Suprapubic skin (tissue), 4 donors: ENCODE measurements around the gene CFAP68. TPM values are rescaled to one million over a fixed set of nuclear protein-coding genes. Genes with fewer than 3 reads are reported as not detected.

Source experiments
- DNase-seq, 2 donors: peaks; one replicate each; pipeline ENCODE4 v3.0.0-alpha.2; 2019; ENCODE audit warnings: low spot score in 2 of 2
- H3K27ac ChIP-seq: fragments of 200-600 bp; sonication (generic); one replicate; pipeline ENCODE4 v1.5.1; 2019
- H3K27me3 ChIP-seq: fragments of 200-600 bp; sonication (generic); one replicate; pipeline ENCODE4 v1.5.1; 2019
- H3K36me3 ChIP-seq: fragments of 200-600 bp; sonication (generic); one replicate; pipeline ENCODE4 v1.5.1; 2019
- H3K4me1 ChIP-seq: fragments of 200-600 bp; sonication (generic); one replicate; pipeline ENCODE4 v1.5.1; 2019
- H3K4me3 ChIP-seq: fragments of 200-600 bp; sonication (generic); one replicate; pipeline ENCODE4 v1.5.1; 2019; ENCODE audit warnings: mild to moderate bottlenecking
- H3K9me3 ChIP-seq: fragments of 200-600 bp; sonication (generic); one replicate; pipeline ENCODE4 v1.5.1; 2019
- CTCF ChIP-seq, 2 donors: fragments of 200-600 bp in 1 of 2; fragments of 450-650 bp in 1 of 2; sonication (generic) in 1 of 2; IDR thresholded peaks; one replicate each; pipeline ENCODE4 v1.5.1; 2016 to 2019; ENCODE audit warnings: antibody characterized with exemption in 2 of 2, mild to moderate bottlenecking in 1 of 2, moderate library complexity in 1 of 2
- EP300 ChIP-seq: sonication (generic); formaldehyde crosslinking; IDR thresholded peaks from one replicate; pipeline ENCODE4 v1.6.1; 2017; ENCODE audit warnings: antibody characterized with exemption
- POLR2A ChIP-seq, 2 donors: fragments of 450-650 bp; IDR thresholded peaks; one replicate each; pipeline ENCODE4 v1.6.1; 2017; ENCODE audit warnings: antibody characterized with exemption in 2 of 2, mild to moderate bottlenecking in 2 of 2, moderate library complexity in 2 of 2
- POLR2AphosphoS5 ChIP-seq, 3 donors: sonication (generic); formaldehyde crosslinking; IDR thresholded peaks; one replicate each; pipeline ENCODE4 v1.6.1; 2017; ENCODE audit warnings: antibody characterized with exemption in 3 of 3
- WGBS: methylation state at CpG from one replicate; pipeline ENCODE4 v1.1.5; 2018; 5-methylcytosine and 5-hydroxymethylcytosine counted together
- total RNA-seq, 4 donors: library from RNA; depleted of rRNA; stranded (reverse); fragments of >200 nt; gene quantifications; one replicate each; pipeline ENCODE4 v1.1.0, GENCODE V29; 2016

CFAP68 gene
- total RNA-seq, 4 donors from 2014 or later: 27.7 to 42.4 (median 32.7) TPM

GRCh38 chr11:111843661-111844060 lies 35.7 kb upstream of the CFAP68 start:
- no peak overlapping the region for H3K27ac ChIP-seq
- peaks cover 46% of the 10 kb centered on the region for H3K36me3 ChIP-seq
- H3K4me3 ChIP-seq: no peak overlapping the region
- no peaks in the 10 kb centered on the region for H3K4me1 ChIP-seq
- no peaks in the 10 kb centered on the region for H3K27me3 ChIP-seq
- DNase-seq: no peak
- no peaks in the 10 kb centered on the region for H3K9me3 ChIP-seq
- 92% methylated on average over 5 of the region's 5 CpGs for WGBS
- no peak for TF ChIP-seq POLR2A (IDR thresholded peaks at IDR 0.05)
- TF ChIP-seq CTCF (IDR thresholded peaks at IDR 0.05): no peak
- no peak for TF ChIP-seq EP300
- no peak for TF ChIP-seq POLR2AphosphoS5 (IDR thresholded peaks at IDR 0.05)

- DNase-seq: no peak
- 83% methylated on average over 7 of the region's 7 CpGs for WGBS
- Histone ChIP-seq H3K36me3 (peaks cover 62% of the 10 kb centered on the region), H3K9me3 (no peaks in the 10 kb centered on the region), H3K4me3 (no peak overlapping the region), H3K27ac (no peak overlapping the region), H3K4me1 (no peaks in the 10 kb centered on the region), H3K27me3 (no peaks in the 10 kb centered on the region)
- TF ChIP-seq CTCF (IDR thresholded peaks at IDR 0.05) (no peak), POLR2AphosphoS5 (IDR thresholded peaks at IDR 0.05) (no peak), POLR2A (IDR thresholded peaks at IDR 0.05) (no peak), EP300 (no peak)
Measured at GRCh38 chr11:111845276-111846028, 33.9 kb upstream of the CFAP68 start.

GRCh38 chr11:111846063-111846462 lies 33.3 kb upstream of the CFAP68 start:
- no peaks in the 10 kb centered on the region for H3K9me3 ChIP-seq
- no peaks in the 10 kb centered on the region for H3K4me1 ChIP-seq
- H3K36me3 ChIP-seq: peaks cover 62% of the 10 kb centered on the region
- H3K4me3 ChIP-seq: no peak overlapping the region
- no peaks in the 10 kb centered on the region for H3K27me3 ChIP-seq
- no peak for TF ChIP-seq EP300
- no peak for TF ChIP-seq POLR2A (IDR thresholded peaks at IDR 0.05)
- 97% methylated on average over 2 of the region's 2 CpGs for WGBS
- DNase-seq: no peak
- no peak overlapping the region for H3K27ac ChIP-seq

GRCh38 chr11:111846636-111847035 lies 32.7 kb upstream of the CFAP68 start:
- no peak for DNase-seq
- Histone ChIP-seq H3K27me3 (no peaks in the 10 kb centered on the region), H3K4me1 (no peaks in the 10 kb centered on the region), H3K27ac (no peak overlapping the region), H3K9me3 (no peaks in the 10 kb centered on the region), H3K36me3 (peaks cover 62% of the 10 kb centered on the region), H3K4me3 (no peak overlapping the region)
- WGBS: 35% methylated on average over 1 of the region's 1 CpG
- TF ChIP-seq POLR2AphosphoS5 (IDR thresholded peaks at IDR 0.05) (no peak), EP300 (no peak), CTCF (IDR thresholded peaks at IDR 0.05) (no peak), POLR2A (IDR thresholded peaks at IDR 0.05) (no peak)

GRCh38 chr11:111849631-111850030 lies 29.7 kb upstream of the CFAP68 start:
- Histone ChIP-seq H3K4me1 (no peaks in the 10 kb centered on the region), H3K9me3 (no peaks in the 10 kb centered on the region), H3K4me3 (no peak overlapping the region), H3K27ac (no peak overlapping the region), H3K27me3 (no peaks in the 10 kb centered on the region), H3K36me3 (peaks cover 58% of the 10 kb centered on the region)
- WGBS: 96% methylated on average over 3 of the region's 3 CpGs
- TF ChIP-seq POLR2AphosphoS5 (IDR thresholded peaks at IDR 0.05) (no peak), POLR2A (IDR thresholded peaks at IDR 0.05) (no peak), EP300 (no peak), CTCF (IDR thresholded peaks at IDR 0.05) (no peak)
- no peak for DNase-seq

GRCh38 chr11:111851067-111851466 lies 28.3 kb upstream of the CFAP68 start:
- H3K36me3 ChIP-seq: peaks cover 60% of the 10 kb centered on the region
- no peak for TF ChIP-seq CTCF (IDR thresholded peaks at IDR 0.05)
- TF ChIP-seq EP300: no peak
- no peak for TF ChIP-seq POLR2A (IDR thresholded peaks at IDR 0.05)
- no peak for TF ChIP-seq POLR2AphosphoS5 (IDR thresholded peaks at IDR 0.05)
- DNase-seq: no peak
- no peaks in the 10 kb centered on the region for H3K4me1 ChIP-seq
- 76% methylated on average over 8 of the region's 8 CpGs for WGBS
- H3K4me3 ChIP-seq: no peak overlapping the region
- no peaks in the 10 kb centered on the region for H3K27me3 ChIP-seq
- no peaks in the 10 kb centered on the region for H3K9me3 ChIP-seq
- H3K27ac ChIP-seq: no peak overlapping the region
